Cardiac muscle cell (in vitro differentiated cells and primary cell): ENCODE data around the gene PRPF18. TPM values are rescaled to one million over a fixed set of nuclear protein-coding genes. Genes with fewer than 3 reads are reported as not detected.
A peak's percentile ranks its signal among the peaks of the same experiment; 100 is the strongest.

ENCODE experiments used
- DNase-seq, 2 donors: peaks; one replicate each; pipeline versions ENCODE4 v3.0.0 to v3.0.0-alpha.2; 2010 to 2017; ENCODE audit warnings: low read depth in 1 of 2, low spot score in 1 of 2
- H3K27ac ChIP-seq: fragments of 200-600 bp; sonication (generic); 2 replicates; pipeline ENCODE4 v1.5.1; 2016
- H3K27me3 ChIP-seq: fragments of 200-600 bp; sonication (generic); 2 replicates; pipeline ENCODE4 v1.6.0; 2016; ENCODE audit warnings: control low read depth
- H3K36me3 ChIP-seq: fragments of 200-600 bp; sonication (generic); 2 replicates; pipeline ENCODE4 v1.5.1; 2016; ENCODE audit warnings: control low read depth
- H3K4me1 ChIP-seq: fragments of 200-600 bp; sonication (generic); 2 replicates; pipeline ENCODE4 v1.8.1; 2017; ENCODE audit warnings: low read depth, mild to moderate bottlenecking, mixed run types
- H3K4me3 ChIP-seq: fragments of 200-600 bp; sonication (generic); 2 replicates; pipeline ENCODE4 v1.5.1; 2016; ENCODE audit warnings: mild to moderate bottlenecking
- H3K9me3 ChIP-seq: fragments of 200-600 bp; sonication (generic); 2 replicates; pipeline ENCODE4 v1.5.1; 2017; ENCODE audit warnings: low read depth, mild to moderate bottlenecking, control low read depth
- polyA plus RNA-seq: library from polyadenylated mRNA; unstranded; fragments of >200 nt; fragmentation: Nextera tagmentation; extraction: Ambion mirVana; gene quantifications from 2 replicates; pipeline ENCODE4 v1.2.1, GENCODE V29; 2016
- total RNA-seq: library from RNA; depleted of rRNA; stranded (reverse); fragments of >200 nt; gene quantifications from 2 replicates; pipeline ENCODE4 v1.2.3, GENCODE V29; 2016
- TF ChIP-seq, protein P1 (sequence below): IDR thresholded peaks from 2 replicates; pipeline ENCODE4 v1.5.1; 2012; ENCODE audit warnings: low read depth, mild to moderate bottlenecking, low read length

PRPF18 gene
- total and polyA plus RNA-seq, 2 experiments from 2014 or later = 17.2 to 17.3 TPM

GRCh38 chr10:13670311-13670710, 83.5 kb downstream of the PRPF18 start:
- DNase-seq = no peak
- Histone ChIP-seq H3K27me3 (no peaks in the 10 kb centered on the region), H3K36me3 (no peaks in the 10 kb centered on the region), H3K9me3 (no peaks in the 10 kb centered on the region), H3K4me3 (no peak overlapping the region), H3K4me1 (peaks cover 14% of the 10 kb centered on the region), H3K27ac (no peak overlapping the region)
- TF ChIP-seq, protein P1, sequence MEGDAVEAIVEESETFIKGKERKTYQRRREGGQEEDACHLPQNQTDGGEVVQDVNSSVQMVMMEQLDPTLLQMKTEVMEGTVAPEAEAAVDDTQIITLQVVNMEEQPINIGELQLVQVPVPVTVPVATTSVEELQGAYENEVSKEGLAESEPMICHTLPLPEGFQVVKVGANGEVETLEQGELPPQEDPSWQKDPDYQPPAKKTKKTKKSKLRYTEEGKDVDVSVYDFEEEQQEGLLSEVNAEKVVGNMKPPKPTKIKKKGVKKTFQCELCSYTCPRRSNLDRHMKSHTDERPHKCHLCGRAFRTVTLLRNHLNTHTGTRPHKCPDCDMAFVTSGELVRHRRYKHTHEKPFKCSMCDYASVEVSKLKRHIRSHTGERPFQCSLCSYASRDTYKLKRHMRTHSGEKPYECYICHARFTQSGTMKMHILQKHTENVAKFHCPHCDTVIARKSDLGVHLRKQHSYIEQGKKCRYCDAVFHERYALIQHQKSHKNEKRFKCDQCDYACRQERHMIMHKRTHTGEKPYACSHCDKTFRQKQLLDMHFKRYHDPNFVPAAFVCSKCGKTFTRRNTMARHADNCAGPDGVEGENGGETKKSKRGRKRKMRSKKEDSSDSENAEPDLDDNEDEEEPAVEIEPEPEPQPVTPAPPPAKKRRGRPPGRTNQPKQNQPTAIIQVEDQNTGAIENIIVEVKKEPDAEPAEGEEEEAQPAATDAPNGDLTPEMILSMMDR = no peak

DNA sequence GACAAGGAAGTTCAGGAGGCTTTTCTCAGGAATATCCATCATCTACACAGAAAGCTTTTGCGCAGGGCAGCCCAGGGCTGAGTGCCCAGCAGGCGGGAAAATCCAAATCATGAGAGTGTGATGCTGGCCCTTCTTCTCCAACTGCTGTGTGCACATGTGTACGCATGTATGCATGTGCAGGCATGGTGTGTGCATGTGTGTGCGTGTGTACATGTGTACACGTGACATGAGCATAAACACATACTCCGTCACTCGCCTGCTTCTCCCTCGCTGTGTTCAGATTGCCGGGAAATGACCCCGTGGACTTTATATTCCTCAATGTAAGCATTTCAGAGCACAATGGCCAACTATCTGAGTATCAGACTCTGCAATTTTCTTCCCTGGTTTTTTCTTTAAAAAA, 85.1 kb downstream of the PRPF18 start:
- H3K9me3 ChIP-seq = no peaks in the 10 kb centered on the region
- no peak overlapping the region for H3K4me3 ChIP-seq
- no peaks in the 10 kb centered on the region for H3K27me3 ChIP-seq
- no peak overlapping the region for H3K27ac ChIP-seq
- TF ChIP-seq, protein P1 = no peak
- no peak for DNase-seq
- H3K4me1 ChIP-seq = peaks cover 14% of the 10 kb centered on the region
- H3K36me3 ChIP-seq = no peaks in the 10 kb centered on the region

- TF ChIP-seq, protein P1 = no peak
- no peak overlapping the region for H3K27ac ChIP-seq
- peak in 1 of 2 donors; percentile 14 for DNase-seq
- peaks cover 14% of the 10 kb centered on the region for H3K4me1 ChIP-seq
- no peaks in the 10 kb centered on the region for H3K36me3 ChIP-seq
- H3K4me3 ChIP-seq = no peak overlapping the region
- no peaks in the 10 kb centered on the region for H3K27me3 ChIP-seq
- H3K9me3 ChIP-seq = no peaks in the 10 kb centered on the region
Measured at GRCh38 chr10:13672548-13672947, 85.8 kb downstream of the PRPF18 start.

DNA sequence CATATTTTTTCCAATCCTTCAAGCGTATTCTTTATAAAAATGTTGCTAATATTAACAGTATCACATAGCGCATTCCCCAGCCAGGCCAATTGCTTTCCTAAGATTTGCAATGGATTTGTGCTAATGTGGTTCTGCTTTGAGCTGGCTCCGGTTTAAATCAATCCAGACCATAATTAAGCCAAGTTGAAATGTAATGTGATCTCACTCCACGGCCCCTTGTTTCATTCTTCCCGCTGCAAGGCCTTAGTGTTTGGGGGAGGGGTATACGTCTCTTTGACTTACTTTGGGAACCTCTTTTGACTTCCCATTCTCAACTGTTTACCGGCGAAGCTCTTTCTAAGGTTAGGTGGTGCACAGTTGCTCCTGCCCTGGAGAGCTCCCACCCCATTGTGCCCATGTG, 86.4 kb downstream of the PRPF18 start:
- Histone ChIP-seq H3K9me3 (no peaks in the 10 kb centered on the region), H3K27ac (no peak overlapping the region), H3K4me1 (peaks cover 14% of the 10 kb centered on the region), H3K4me3 (no peak overlapping the region), H3K36me3 (no peaks in the 10 kb centered on the region), H3K27me3 (no peaks in the 10 kb centered on the region)
- peak in 1 of 2 donors; percentile 28 for DNase-seq
- TF ChIP-seq, protein P1 = no peak

DNA sequence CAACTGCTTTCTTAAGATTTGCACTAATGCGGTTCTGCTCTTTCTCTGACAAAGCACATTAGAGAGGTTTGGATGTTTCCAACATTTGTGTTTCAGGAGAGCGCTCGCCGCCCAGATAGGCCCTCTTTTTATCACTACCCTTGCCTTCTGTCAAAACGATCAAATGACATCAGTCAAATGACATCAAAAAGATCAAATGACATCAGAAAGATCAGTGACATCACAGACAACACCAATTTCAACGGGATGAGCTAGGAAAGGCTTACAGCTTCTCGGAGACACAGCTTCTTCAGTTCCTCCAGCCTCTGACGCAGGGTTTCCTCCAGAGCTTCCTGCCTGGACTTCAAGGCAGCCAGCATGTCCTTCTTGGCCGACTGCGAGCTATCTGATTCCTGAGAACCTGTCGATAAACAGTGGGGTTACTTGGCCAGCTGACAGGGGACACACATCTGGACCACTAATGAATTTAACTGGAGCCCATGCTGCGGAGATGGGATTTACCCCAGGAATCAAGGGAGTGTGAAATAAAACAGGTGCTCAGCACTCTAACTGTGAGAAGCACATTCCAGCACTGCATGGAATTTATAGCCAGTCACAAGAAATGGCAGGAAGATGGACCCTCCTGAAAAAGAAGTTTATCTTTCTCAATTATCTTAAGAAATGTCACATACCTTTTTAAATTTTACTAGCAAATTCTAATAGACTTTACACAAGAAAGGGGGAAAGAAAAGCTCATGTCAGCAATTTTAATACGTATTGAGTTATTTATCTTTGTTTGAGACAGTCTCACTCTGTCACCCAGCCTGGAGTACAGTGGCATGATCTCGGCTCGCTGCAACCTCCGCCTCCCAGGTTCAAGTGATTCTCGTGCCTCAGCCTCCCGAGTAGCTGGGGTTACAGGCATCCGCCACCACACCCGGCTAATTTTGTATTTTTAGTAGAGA, 88.2 kb downstream of the PRPF18 start:
- Histone ChIP-seq H3K27me3 (no peaks in the 10 kb centered on the region), H3K36me3 (no peaks in the 10 kb centered on the region), H3K4me1 (peaks cover 14% of the 10 kb centered on the region), H3K9me3 (no peaks in the 10 kb centered on the region), H3K4me3 (no peak overlapping the region), H3K27ac (no peak overlapping the region)
- no peak for DNase-seq
- TF ChIP-seq, protein P1 = no peak
